GM12878 (cell line): ENCODE data around the gene KRI1. TPM values are rescaled to one million over a fixed set of nuclear protein-coding genes. Genes with fewer than 3 reads are reported as not detected.

Source experiments
- ATAC-seq: fragments of 200-7000 bp; cut with Tn5 transposase; 3 replicates; pipeline ENCODE4 v1.9.1; 2020; ENCODE audit warnings: mild to moderate bottlenecking, moderate library complexity
- BruUV-seq: library from RNA; stranded (reverse); fragments of 400-500 nt; replicated peaks from 2 replicates; lab custom pipeline; 2021; lab: Mats Ljungman, UMichigan
- CTCF ChIA-PET: fragments of 300-600 bp; sonication (Branson Sonifier 250); formaldehyde crosslinking; extraction: SDS; loops from one replicate; lab custom pipeline; 2021; ENCODE audit warnings: inconsistent platforms; lab: Yijun Ruan, JAX
- POLR2A ChIA-PET: fragments of 350-600 bp; formaldehyde crosslinking; extraction: SDS; loops from one replicate; lab custom pipeline; 2021; ENCODE audit warnings: inconsistent platforms; lab: Charles Lee
- RAD21 ChIA-PET: fragments of 300-600 bp; sonication (Branson Sonifier 250); formaldehyde crosslinking; loops from one replicate; lab custom pipeline; 2023; ENCODE audit warnings: antibody characterized with exemption; ENCODE audit not compliant: unreplicated experiment; lab: Charles Lee
- SMC1A ChIA-PET: fragments of 300-600 bp; sonication (Branson Sonifier 250); formaldehyde crosslinking; loops from one replicate; lab custom pipeline; 2023; ENCODE audit not compliant: unreplicated experiment, uncharacterized antibody; lab: Charles Lee
- DNase-seq: peaks from one replicate; pipeline ENCODE4 v3.0.0-alpha.2; 2011; ENCODE audit warnings: low read depth, low spot score
- FAIRE-seq: peaks from 3 replicates; lab custom pipeline; 2011; peaks lifted over from hg19 to GRCh38; lab: Jason Lieb, UNC
- H2AFZ ChIP-seq: 2 replicates; pipeline ENCODE4 v1.6.0; 2011; ENCODE audit warnings: low read depth, low read length, control low read depth; ENCODE audit not compliant: control insufficient read depth
- H3K27ac ChIP-seq: 2 replicates; pipeline ENCODE4 v1.5.1; 2011; ENCODE audit warnings: control low read depth; ENCODE audit not compliant: control insufficient read depth, insufficient read depth
- H3K27me3 ChIP-seq, 2 experiments: replicated peaks in 1 of 2; 2 replicates each; pipeline versions ENCODE4 v1.6.0 to v1.6.1; 2011; ENCODE audit warnings: low read length in 1 of 2; ENCODE audit not compliant: control insufficient read depth in 2 of 2, insufficient read depth in 2 of 2
- H3K36me3 ChIP-seq, 2 experiments: 2 replicates each; pipeline ENCODE4 v1.5.1; 2011; ENCODE audit warnings: low read length in 1 of 2; ENCODE audit not compliant: control insufficient read depth in 2 of 2, insufficient read depth in 2 of 2
- H3K4me1 ChIP-seq: 2 replicates; pipeline ENCODE4 v1.6.1; 2011; ENCODE audit warnings: mild to moderate bottlenecking, low read length, moderate library complexity, mixed read lengths; ENCODE audit not compliant: control insufficient read depth, insufficient read depth
- H3K4me2 ChIP-seq: 2 replicates; pipeline ENCODE4 v1.6.0; 2011; ENCODE audit warnings: control low read depth; ENCODE audit not compliant: control insufficient read depth, insufficient read depth
- H3K4me3 ChIP-seq: fragments of 200-600 bp; sonication (generic); 2 replicates; pipeline ENCODE4 v1.5.1; 2016
- H3K79me2 ChIP-seq: 2 replicates; pipeline ENCODE4 v1.6.0; 2011; ENCODE audit warnings: low read length; ENCODE audit not compliant: control insufficient read depth, insufficient read depth
- H3K9ac ChIP-seq: 2 replicates; pipeline ENCODE4 v1.8.0; 2011; ENCODE audit warnings: low read length, control low read depth, mixed read lengths; ENCODE audit not compliant: control insufficient read depth, insufficient read depth
- H3K9me3 ChIP-seq: replicated peaks from 3 replicates; pipeline ENCODE4 v1.5.1; 2011; ENCODE audit warnings: mild to moderate bottlenecking, low read length; ENCODE audit not compliant: control insufficient read depth, insufficient read depth
- H4K20me1 ChIP-seq: 2 replicates; pipeline ENCODE4 v1.6.0; 2011; ENCODE audit not compliant: control insufficient read depth, insufficient read depth
- BHLHE40 ChIP-seq, 2 experiments: fragments of 450-650 bp in 1 of 2; IDR thresholded peaks; 2 replicates each; pipeline ENCODE4 v1.6.1; 2011 to 2017; ENCODE audit warnings: low read depth in 2 of 2, borderline replicate concordance in 1 of 2, improper control_type of control experiment in 1 of 2, low read length in 1 of 2, mild to moderate bottlenecking in 1 of 2
- BRCA1 ChIP-seq: IDR thresholded peaks from 2 replicates; pipeline ENCODE4 v1.6.1; 2011; ENCODE audit warnings: low read depth, low read length, improper control_type of control experiment
- CREM ChIP-seq: IDR thresholded peaks from 2 replicates; pipeline ENCODE4 v1.6.1; 2014; ENCODE audit warnings: antibody characterized with exemption, low read depth
- EGR1 ChIP-seq, 2 experiments: IDR thresholded peaks; 1 replicate in 1 of 2; 2 replicates in 1 of 2; pipeline ENCODE4 v1.6.1; 2011 to 2012; ENCODE audit warnings: low read depth in 2 of 2, low read length in 2 of 2, borderline replicate concordance in 1 of 2, mild to moderate bottlenecking in 1 of 2, moderate library complexity in 1 of 2
- ELK1 ChIP-seq: IDR thresholded peaks from 2 replicates; pipeline ENCODE4 v1.6.1; 2012; ENCODE audit warnings: low read depth, low read length, improper control_type of control experiment
- ETV6 ChIP-seq, 2 experiments: fragments of 450-650 bp in 1 of 2; IDR thresholded peaks in 1 of 2; conservative IDR thresholded peaks in 1 of 2; 2 replicates each; pipeline ENCODE4 v1.6.1; 2014; ENCODE audit warnings: antibody characterized with exemption in 1 of 2, borderline replicate concordance in 1 of 2, low read depth in 1 of 2, mild to moderate bottlenecking in 1 of 2, moderate library complexity in 1 of 2
- EZH2 ChIP-seq: IDR thresholded peaks from 2 replicates; pipeline ENCODE4 v1.6.1; 2012; ENCODE audit warnings: low read depth, mild to moderate bottlenecking, control low read depth, inconsistent platforms, low read length, borderline replicate concordance; ENCODE audit not compliant: control insufficient read depth
- KLF5 ChIP-seq: fragments of 450-650 bp; IDR thresholded peaks from 2 replicates; pipeline ENCODE4 v1.6.1; 2014; ENCODE audit warnings: mild to moderate bottlenecking; ENCODE audit not compliant: partially characterized antibody
- LARP7 ChIP-seq: fragments of 450-650 bp; IDR thresholded peaks from 2 replicates; pipeline ENCODE4 v1.6.1; 2017; ENCODE audit warnings: mild to moderate bottlenecking
- MEF2A ChIP-seq: IDR thresholded peaks from 2 replicates; pipeline ENCODE4 v1.6.1; 2011; ENCODE audit warnings: low read depth, mild to moderate bottlenecking, low read length, moderate library complexity; ENCODE audit not compliant: insufficient read depth
- NR2C1 ChIP-seq: fragments of 450-650 bp; IDR thresholded peaks from 2 replicates; pipeline ENCODE4 v1.6.1; 2017; ENCODE audit warnings: antibody characterized with exemption, mild to moderate bottlenecking, moderate library complexity
- NRF1 ChIP-seq: conservative IDR thresholded peaks from 2 replicates; pipeline ENCODE4 v1.6.1; 2011; ENCODE audit warnings: mild to moderate bottlenecking, low read depth, low read length, improper control_type of control experiment
- POLR2AphosphoS2 ChIP-seq: IDR thresholded peaks from 2 replicates; pipeline ENCODE4 v1.6.1; 2011; ENCODE audit warnings: low read depth, mild to moderate bottlenecking, low read length, improper control_type of control experiment, moderate library complexity
- POU2F2 ChIP-seq: IDR thresholded peaks from 3 replicates; pipeline ENCODE4 v1.6.1; 2011; ENCODE audit warnings: low read depth, mild to moderate bottlenecking, low read length, borderline replicate concordance
- RUNX3 ChIP-seq: IDR thresholded peaks from 2 replicates; pipeline ENCODE4 v1.6.1; 2012; ENCODE audit warnings: low read length, inconsistent platforms
- SMARCA5 ChIP-seq: fragments of 450-650 bp; IDR thresholded peaks from 2 replicates; pipeline ENCODE4 v1.6.1; 2017; ENCODE audit warnings: mild to moderate bottlenecking
- SP1 ChIP-seq: IDR thresholded peaks from one replicate; pipeline ENCODE4 v1.6.1; 2011; ENCODE audit warnings: low read depth, low read length
- SRF ChIP-seq, 2 experiments: IDR thresholded peaks; 2 replicates each; pipeline ENCODE4 v1.6.1; 2011; ENCODE audit warnings: low read depth in 2 of 2, low read length in 2 of 2, mild to moderate bottlenecking in 1 of 2, moderate library complexity in 1 of 2
- TCF3 ChIP-seq: IDR thresholded peaks from 2 replicates; pipeline ENCODE4 v1.6.1; 2012; ENCODE audit warnings: low read depth, mild to moderate bottlenecking, low read length, borderline replicate concordance; ENCODE audit not compliant: insufficient read depth
- USF1 ChIP-seq: IDR thresholded peaks from 2 replicates; pipeline ENCODE4 v1.6.1; 2011; ENCODE audit warnings: borderline replicate concordance, low read depth, mild to moderate bottlenecking, moderate library complexity, mixed read lengths, low read length; ENCODE audit not compliant: insufficient read depth; ENCODE audit errors: extremely low read length
- WGBS: methylation state at CpG from one replicate; pipeline ENCODE4 v1.1.6; 2016; ENCODE audit warnings: low lambda C conversion rate; ENCODE audit not compliant: insufficient replicate concordance, insufficient coverage; ENCODE audit errors: missing lambda C conversion rate; 5-methylcytosine and 5-hydroxymethylcytosine counted together
- in situ Hi-C: fragments of 300-500 bp; cut with MboI; formaldehyde crosslinking; loops from 9 replicates; pipeline ENCODE4 v1.14.3; 2018; ENCODE audit warnings: mixed read lengths
- intact Hi-C: fragments of 100-400 bp; cut with micrococcal nuclease; formaldehyde crosslinking; loops from one replicate; pipeline ENCODE4 v1.14.2; 2022; ENCODE audit not compliant: unreplicated experiment
- polyA plus RNA-seq, 11 experiments: library from polyadenylated mRNA; depleted of rRNA in 4 of 11; unstranded in 6 of 11; stranded (reverse) in 5 of 11; fragments of >200 nt; fragmentation: Nextera tagmentation in 4 of 11; fragmentation: Illumina TruSeq in 1 of 11; extraction: Ambion mirVana in 4 of 11; extraction: Trizol in 1 of 11; gene quantifications; 1 replicate in 1 of 11; 2 replicates in 10 of 11; pipeline versions ENCODE4 v1.2.1 to v1.2.3, GENCODE V29; 2011 to 2016; ENCODE audit warnings: inconsistent platforms in 2 of 11, missing spikeins in 2 of 11, low read depth in 1 of 11
- total RNA-seq, 4 experiments: library from RNA; depleted of rRNA in 3 of 4; stranded (reverse); fragments of >200 nt in 3 of 4; fragmentation: Illumina TruSeq in 1 of 4; extraction: Trizol in 1 of 4; gene quantifications; 2 replicates each; pipeline versions ENCODE4 v1.2.1 to v1.2.3, GENCODE V29; 2013 to 2021

KRI1 gene
- total and polyA plus RNA-seq, 10 of the 15 experiments (the other 5 are each of a cell fraction or from before 2014, with no cell fraction given): 0.98 to 42.5 (median 24.7) TPM

GRCh38 chr19:10543420-10544241, 22.2 kb downstream of the KRI1 start, which contains the start of gene ATG4D:
TSS of gene ATG4D (plus strand) at chr19:10543904. CDS start at chr19:10544091, 187 bp downstream.
- Histone ChIP-seq H3K4me3 (peak within 1 kb of the TSS; percentile 93), H3K36me3 (peaks cover 0 to 1% of the 10 kb centered on the region in 2 experiments; a peak in 2 of 4 replicates), H3K9me3 (no peaks in the 10 kb centered on the region), H3K4me1 (peaks cover 11% of the 10 kb centered on the region), H3K4me2 (peak within 1 kb of the TSS; percentile 100), H4K20me1 (no peaks in the 10 kb centered on the region), H3K27me3 (peaks cover 0 to 4% of the 10 kb centered on the region in 2 experiments; a peak in 1 of 4 replicates), H2AFZ (peak within 1 kb of the TSS; percentile 86), H3K9ac (peak within 1 kb of the TSS; percentile 97), H3K27ac (peak within 1 kb of the TSS; percentile 83), H3K79me2 (peaks cover 11% of the 10 kb centered on the region)
- POLR2A ChIA-PET: interaction anchor here (0.5 to 2.5 kb wide), 4 partner anchors 8 to 528 kb away, joined by 3 to 6 read pairs (median 6); no protein-coding TSS in a partner anchor
- CTCF ChIA-PET: interaction anchor here (1.4 to 3.4 kb wide), 7 partner anchors 26 to 157 kb away, joined by 3 to 35 read pairs (median 7); partner anchors contain the start of genes CDC37, CDKN2D and QTRT1
- WGBS: under 1% methylated on average over 55 of the region's 79 CpGs
- in situ Hi-C loops: no loop called here
- RAD21 ChIA-PET: interaction anchor here (0.7 to 3.1 kb wide), 6 partner anchors 9 to 127 kb away, joined by 3 to 16 read pairs (median 4); partner anchors contain the start of gene CDKN2D
- FAIRE-seq (peak; percentile 41), ATAC-seq (peak; percentile 91), DNase-seq (no peak)
- SMC1A ChIA-PET: interaction anchor here (1.3 to 1.7 kb wide), 3 partner anchors 24 to 45 kb away, joined by 3 to 7 read pairs (median 5); no protein-coding TSS in a partner anchor
- no TSS peak for BruUV-seq
- intact Hi-C loops: loop anchor here (1.0 kb wide), 1 partner anchor 23 kb away; the partner anchor contains the start of gene KRI1
- TF ChIP-seq POU2F2: peak; percentile 60; the same call in 1 of the 3 replicates
- no peak for TF ChIP-seq MEF2A
- TF ChIP-seq SRF (IDR thresholded peaks at IDR 0.05; ENCODE audit: low read depth in 2 of 2, low read length in 2 of 2): 0 out of 4 replicates have a peak, but pooled peaks of 1 of the 2 experiments have one; percentile 5
- no peak for TF ChIP-seq ELK1
- 0 out of 2 replicates have a peak, but pooled peaks have one; percentile 53 for TF ChIP-seq TCF3
- TF ChIP-seq LARP7: peak; percentile 96
- 0 out of 2 replicates have a peak, but pooled peaks have one; percentile 33 for TF ChIP-seq NR2C1
- TF ChIP-seq CREM: no peak
- peak; percentile 16 for TF ChIP-seq SP1
- TF ChIP-seq KLF5: peak; percentile 29
- TF ChIP-seq USF1: no peak
- no peak for TF ChIP-seq EZH2
- peak; percentile 45; the same call in 1 of the 2 replicates for TF ChIP-seq POLR2AphosphoS2
- TF ChIP-seq RUNX3: 0 out of 2 replicates have a peak, but pooled peaks have one; percentile 12
- TF ChIP-seq EGR1 (IDR thresholded peaks at IDR 0.05; ENCODE audit: borderline replicate concordance in 1 of 2, low read depth in 2 of 2, low read length in 2 of 2): 0 out of 3 replicates have a peak, but pooled peaks of 1 of the 2 experiments have one; percentile 11
- TF ChIP-seq BHLHE40 (IDR thresholded peaks at IDR 0.05; ENCODE audit: borderline replicate concordance in 1 of 2, low read depth in 2 of 2, low read length in 1 of 2): peak in 1 of 2 experiments; percentile 16; a peak in 2 of 4 replicates
- TF ChIP-seq ETV6 (conservative IDR thresholded peaks at IDR 0.05 in 1 of 2, IDR thresholded peaks at IDR 0.05 in 1 of 2; ENCODE audit: borderline replicate concordance in 1 of 2, low read depth in 1 of 2): no peak
- peak; percentile 67; the same call in 1 of the 2 replicates for TF ChIP-seq SMARCA5
- no peak for TF ChIP-seq BRCA1
- no peak for TF ChIP-seq NRF1
